Gastrocnemius medialis (tissue), 4 donors: ENCODE measurements around the gene CHST12.

Source experiments
- POLR2A ChIP-seq, 2 donors: fragments of 450-650 bp; IDR thresholded peaks; one replicate each; pipeline ENCODE4 v1.6.1; 2017; ENCODE audit warnings: antibody characterized with exemption in 2 of 2, mild to moderate bottlenecking in 2 of 2, moderate library complexity in 2 of 2
- TF ChIP-seq, protein P1 (sequence below), 5 experiments: fragments of 450-650 bp in 3 of 5; fragments of 200-600 bp in 2 of 5; sonication (generic) in 2 of 5; IDR thresholded peaks in 4 of 5; conservative IDR thresholded peaks in 1 of 5; 1 replicate in 4 of 5; 2 replicates in 1 of 5; pipeline ENCODE4 v1.5.1; 2016 to 2019; ENCODE audit warnings: antibody characterized with exemption in 5 of 5, mild to moderate bottlenecking in 3 of 5, moderate library complexity in 3 of 5

DNA sequence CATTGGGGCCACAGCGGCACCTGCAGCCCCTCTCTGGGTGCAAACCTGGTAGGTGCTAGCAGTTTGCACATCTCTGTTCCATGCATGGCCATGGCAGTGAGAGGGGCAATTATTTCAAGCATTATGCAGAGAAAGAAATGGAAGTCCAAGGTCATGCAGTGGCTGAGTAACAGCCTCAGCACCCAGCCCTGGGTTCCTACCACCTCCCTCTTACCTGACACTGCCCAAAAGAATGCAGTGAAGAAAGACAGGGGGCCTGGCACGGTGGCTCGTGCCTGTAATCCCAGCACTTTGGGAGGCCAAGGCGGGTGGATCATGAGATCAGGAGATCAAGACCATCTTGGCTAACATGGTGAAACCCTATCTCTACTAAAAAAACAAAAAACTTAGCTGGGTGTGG, 4.9 kb upstream of the CHST12 start:
- TF ChIP-seq, protein P1, sequence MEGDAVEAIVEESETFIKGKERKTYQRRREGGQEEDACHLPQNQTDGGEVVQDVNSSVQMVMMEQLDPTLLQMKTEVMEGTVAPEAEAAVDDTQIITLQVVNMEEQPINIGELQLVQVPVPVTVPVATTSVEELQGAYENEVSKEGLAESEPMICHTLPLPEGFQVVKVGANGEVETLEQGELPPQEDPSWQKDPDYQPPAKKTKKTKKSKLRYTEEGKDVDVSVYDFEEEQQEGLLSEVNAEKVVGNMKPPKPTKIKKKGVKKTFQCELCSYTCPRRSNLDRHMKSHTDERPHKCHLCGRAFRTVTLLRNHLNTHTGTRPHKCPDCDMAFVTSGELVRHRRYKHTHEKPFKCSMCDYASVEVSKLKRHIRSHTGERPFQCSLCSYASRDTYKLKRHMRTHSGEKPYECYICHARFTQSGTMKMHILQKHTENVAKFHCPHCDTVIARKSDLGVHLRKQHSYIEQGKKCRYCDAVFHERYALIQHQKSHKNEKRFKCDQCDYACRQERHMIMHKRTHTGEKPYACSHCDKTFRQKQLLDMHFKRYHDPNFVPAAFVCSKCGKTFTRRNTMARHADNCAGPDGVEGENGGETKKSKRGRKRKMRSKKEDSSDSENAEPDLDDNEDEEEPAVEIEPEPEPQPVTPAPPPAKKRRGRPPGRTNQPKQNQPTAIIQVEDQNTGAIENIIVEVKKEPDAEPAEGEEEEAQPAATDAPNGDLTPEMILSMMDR (IDR thresholded peaks at IDR 0.05 in 4 of 5, conservative IDR thresholded peaks at IDR 0.05 in 1 of 5), result no peak
- TF ChIP-seq POLR2A (IDR thresholded peaks at IDR 0.05), result no peak
